Activated CD8-positive, alpha-beta memory T cell treated with anti-CD3 and anti-CD28 coated beads for 48 hours (primary cell): ENCODE data around the gene FGF18.
A peak's percentile ranks its signal among the peaks of the same experiment; 100 is the strongest.

Source experiments
- DNase-seq, 3 experiments: peaks; one replicate each; pipeline ENCODE4 v3.0.0-alpha.2; 2020; ENCODE audit warnings: low read depth in 2 of 3, low spot score in 2 of 3

The FGF18 gene

GRCh38 chr5:171464829-171465228 is 45.4 kb downstream of the FGF18 start:
- DNase-seq, result no peak

GRCh38 chr5:171467107-171467506 is 47.7 kb downstream of the FGF18 start:
- no peak for DNase-seq

- no peak for DNase-seq
Measured at GRCh38 chr5:171469326-171469725, 49.9 kb downstream of the FGF18 start.

- no peak for DNase-seq
Measured at GRCh38 chr5:171470420-171470819, 51.0 kb downstream of the FGF18 start.

- DNase-seq, result no peak
Measured at GRCh38 chr5:171474230-171474813, 54.9 kb downstream of the FGF18 start.

GRCh38 chr5:171475596-171475995 is 56.1 kb downstream of the FGF18 start:
- no peak for DNase-seq

- no peak for DNase-seq
Measured at GRCh38 chr5:171476701-171477100, 57.3 kb downstream of the FGF18 start.

GRCh38 chr5:171477101-171477500 is 57.7 kb downstream of the FGF18 start:
- no peak for DNase-seq

- no peak for DNase-seq
Measured at GRCh38 chr5:171477666-171478065, 58.2 kb downstream of the FGF18 start.

GRCh38 chr5:171478946-171479775 is 59.7 kb downstream of the FGF18 start:
- DNase-seq, result no peak

GRCh38 chr5:171479776-171480125 is 60.3 kb downstream of the FGF18 start:
- no peak for DNase-seq

GRCh38 chr5:171480239-171480638 is 60.8 kb downstream of the FGF18 start:
- DNase-seq, result no peak

GRCh38 chr5:171481571-171482433 is 62.4 kb downstream of the FGF18 start:
- no peak for DNase-seq

- no peak for DNase-seq
Measured at GRCh38 chr5:171482434-171482730, 62.9 kb downstream of the FGF18 start.

GRCh38 chr5:171483551-171484135 is 64.2 kb downstream of the FGF18 start:
- no peak for DNase-seq

GRCh38 chr5:171484460-171484899 is 65.0 kb downstream of the FGF18 start:
- peak in 2 of 3 experiments; percentile 25 to 29 for DNase-seq

GRCh38 chr5:171485668-171486067 is 66.2 kb downstream of the FGF18 start:
- DNase-seq, result no peak

- DNase-seq, result no peak
Measured at GRCh38 chr5:171486613-171487012, 67.2 kb downstream of the FGF18 start.

GRCh38 chr5:171488876-171489275 is 69.4 kb downstream of the FGF18 start:
- no peak for DNase-seq

- no peak for DNase-seq
Measured at GRCh38 chr5:171492781-171493180, 73.3 kb downstream of the FGF18 start.

- DNase-seq, result no peak
Measured at GRCh38 chr5:171493646-171494393, 74.4 kb downstream of the FGF18 start.
